Adrenal gland (tissue), 12 donors: ENCODE results near the gene CBX4. TPM values are rescaled to one million over a fixed set of nuclear protein-coding genes. Genes with fewer than 3 reads are reported as not detected.

Source experiments
- DNase-seq, 7 donors: peaks; one replicate each; pipeline ENCODE4 v3.0.0-alpha.2; 2019 to 2020
- H3K27ac ChIP-seq, 5 donors: fragments of 200-600 bp; sonication (generic) in 4 of 5; 1 replicate in 3 of 5; 2 replicates in 2 of 5; pipeline versions ENCODE4 v1.5.1 to v1.8.0; 2016 to 2020; ENCODE audit warnings: mild to moderate bottlenecking in 1 of 5
- H3K27me3 ChIP-seq: fragments of 200-600 bp; 2 replicates; pipeline ENCODE4 v1.8.0; 2021
- H3K36me3 ChIP-seq, 2 donors: fragments of 200-600 bp; replicated peaks in 1 of 2; 1 replicate in 1 of 2; 2 replicates in 1 of 2; pipeline versions ENCODE4 v1.5.1 to v1.8.0; 2018 to 2022
- H3K4me1 ChIP-seq, 2 donors: fragments of 200-600 bp; replicated peaks in 1 of 2; 1 replicate in 1 of 2; 2 replicates in 1 of 2; pipeline versions ENCODE4 v1.5.1 to v1.8.0; 2018 to 2021
- H3K4me3 ChIP-seq, 4 donors: fragments of 200-600 bp; sonication (generic) in 3 of 4; one replicate each; pipeline ENCODE4 v1.5.1; 2016 to 2018
- H3K9me3 ChIP-seq, 3 donors: fragments of 200-600 bp; sonication (generic) in 1 of 3; replicated peaks in 1 of 3; 1 replicate in 2 of 3; 2 replicates in 1 of 3; pipeline versions ENCODE4 v1.5.1 to v1.8.0; 2016 to 2021
- CTCF ChIP-seq, 6 experiments: fragments of 450-650 bp in 4 of 6; fragments of 200-600 bp in 2 of 6; sonication (generic) in 1 of 6; IDR thresholded peaks; 1 replicate in 5 of 6; 2 replicates in 1 of 6; pipeline versions ENCODE4 v1.5.1 to v1.8.0; 2016 to 2021; ENCODE audit warnings: antibody characterized with exemption in 6 of 6, mild to moderate bottlenecking in 2 of 6, moderate library complexity in 1 of 6
- POLR2A ChIP-seq, 2 donors: fragments of 450-650 bp; IDR thresholded peaks; one replicate each; pipeline ENCODE4 v1.6.1; 2017; ENCODE audit warnings: antibody characterized with exemption in 2 of 2, mild to moderate bottlenecking in 2 of 2, moderate library complexity in 1 of 2
- WGBS, 4 donors: extraction: QIAGEN DNeasy Blood & Tissue Kit in 2 of 4; methylation state at CpG; one replicate each; pipeline versions ENCODE4 v1.1.5 to v1.1.7; 2013 to 2017; 5-methylcytosine and 5-hydroxymethylcytosine counted together
- intact Hi-C, 2 donors: fragments of 100-400 bp; cut with DNase I; formaldehyde crosslinking; loops; one replicate each; pipeline versions ENCODE4 v1.14.1 to v1.15.0; 2022 to 2023
- polyA plus RNA-seq, 3 donors: library from polyadenylated mRNA; stranded (reverse); fragments of 200-250 nt in 2 of 3; fragments of 350-450 nt in 1 of 3; fragmentation: Illumina TruSeq in 1 of 3; extraction: RNeasy Lipid Tissue Mini Kit (QIAGEN cat#74804) in 1 of 3; gene quantifications; one replicate each; pipeline ENCODE4 v1.2.3, GENCODE V29; 2013 to 2014
- total RNA-seq, 9 donors: library from RNA; depleted of rRNA in 4 of 9; stranded (reverse); fragments of >200 nt in 4 of 9; fragments of 120-200 nt in 1 of 9; fragmentation: NEBNext Ultra II Directional in 1 of 9; extraction: Animal tissue kit (Norgen Biotek cat#: 25700) in 1 of 9; gene quantifications; one replicate each; pipeline versions ENCODE4 v1.1.0 to v1.2.4, GENCODE V29; 2013 to 2023
- donor health status: healthy with polysubstance abuse.
- donor health status: Bipolar disorder and iron deficiency.
- donor health status: DM: yes; HTN: yes; CAD: no.
- donor health status: DM: no; HTN: no; CAD: no.
- donor health status: DM: no; HTN: no; CAD: no.
- donor health status: DM: yes; HTN: yes; CAD: no.

The CBX4 gene
- total and polyA plus RNA-seq, 12 donors = 5.4 to 39.3 (median 17.0) TPM

- no peak for DNase-seq
- 80 to 85% (median 85%) methylated on average over 20 to 38 of the region's 38 CpGs for WGBS, 4 donors
- Histone ChIP-seq H3K36me3 (no peaks in the 10 kb centered on the region), H3K27ac (no peak overlapping the region), H3K27me3 (peaks cover 5% of the 10 kb centered on the region), H3K4me1 (no peaks in the 10 kb centered on the region), H3K9me3 (no peaks in the 10 kb centered on the region), H3K4me3 (no peak overlapping the region)
- TF ChIP-seq POLR2A (IDR thresholded peaks at IDR 0.05) (no peak), CTCF (IDR thresholded peaks at IDR 0.05) (no peak)
- intact Hi-C loops = no loop called here
Measured at GRCh38 chr17:79859676-79860615, 20.7 kb upstream of the CBX4 start.

DNA sequence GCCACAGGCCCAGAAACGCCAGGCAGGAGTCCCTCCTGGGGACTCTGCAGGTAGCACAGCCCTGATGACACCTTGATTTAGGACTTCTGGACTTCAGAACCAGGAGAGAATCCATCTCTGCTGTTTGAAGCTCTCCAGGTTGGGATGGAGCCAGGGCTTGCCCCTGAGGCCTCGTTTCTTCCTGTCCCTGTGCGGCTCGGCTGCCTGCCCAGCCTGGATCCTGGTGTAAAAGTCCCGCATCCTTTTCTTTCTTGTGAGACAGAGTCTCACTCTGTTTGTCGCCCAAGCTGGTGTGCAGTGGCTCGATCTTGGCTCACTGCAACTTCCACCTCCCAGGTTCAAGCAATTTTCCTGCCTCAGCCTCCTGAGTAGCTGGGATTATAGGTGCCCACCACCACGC is 17.9 kb upstream of the CBX4 start:
- WGBS, 4 donors = 63 to 81% (median 78%) methylated on average over 8 of the region's 8 CpGs
- intact Hi-C loops = no loop called here
- H3K27me3 ChIP-seq = peaks cover 6% of the 10 kb centered on the region

GRCh38 chr17:79855331-79856124 is 16.3 kb upstream of the CBX4 start:
- H3K36me3 ChIP-seq = no peaks in the 10 kb centered on the region
- peaks cover 6% of the 10 kb centered on the region for H3K27me3 ChIP-seq
- no peak overlapping the region for H3K4me3 ChIP-seq
- no peak for DNase-seq
- WGBS, 4 donors = 77 to 87% (median 80%) methylated on average over 13 to 21 of the region's 21 CpGs
- peaks cover 0 to 4% of the 10 kb centered on the region in 2 donors for H3K4me1 ChIP-seq
- no peak overlapping the region for H3K27ac ChIP-seq
- H3K9me3 ChIP-seq = no peaks in the 10 kb centered on the region
- no peak for TF ChIP-seq CTCF (IDR thresholded peaks at IDR 0.05)
- no peak for TF ChIP-seq POLR2A (IDR thresholded peaks at IDR 0.05)
- intact Hi-C loops = no loop called here

More for the DNA sequence above, 17.9 kb upstream of the CBX4 start:
- DNase-seq = no peak
- Histone ChIP-seq H3K4me3 (no peak overlapping the region), H3K4me1 (peaks cover 0 to 4% of the 10 kb centered on the region in 2 donors), H3K36me3 (no peaks in the 10 kb centered on the region), H3K9me3 (no peaks in the 10 kb centered on the region), H3K27ac (no peak overlapping the region)
- TF ChIP-seq POLR2A (IDR thresholded peaks at IDR 0.05) = no peak
- TF ChIP-seq CTCF (IDR thresholded peaks at IDR 0.05) = no peak
